Keratinocyte (primary cell): ENCODE results near the gene CALHM1. TPM values are rescaled to one million over a fixed set of nuclear protein-coding genes. Genes with fewer than 3 reads are reported as not detected.

ENCODE experiments used
- DNase-seq: peaks from one replicate; pipeline ENCODE4 v3.0.0-alpha.2; 2011; ENCODE audit warnings: low read depth, missing footprints, low spot score
- FAIRE-seq: peaks from 2 replicates; lab custom pipeline; 2011; peaks lifted over from hg19 to GRCh38; lab: Jason Lieb, UNC
- H2AFZ ChIP-seq: 2 replicates; pipeline ENCODE4 v1.6.0; 2012; ENCODE audit warnings: low read length, control low read depth, inconsistent platforms; ENCODE audit not compliant: control insufficient read depth
- H3K27ac ChIP-seq: 2 replicates; pipeline ENCODE4 v1.5.1; 2011; ENCODE audit warnings: low read length; ENCODE audit not compliant: control insufficient read depth, insufficient read depth
- H3K27me3 ChIP-seq: 3 replicates; pipeline ENCODE4 v1.6.0; 2011; ENCODE audit warnings: low read length; ENCODE audit not compliant: control insufficient read depth, insufficient read depth; ENCODE audit errors: extremely low read depth
- H3K36me3 ChIP-seq, 2 experiments: 2 replicates in 1 of 2; 3 replicates in 1 of 2; pipeline ENCODE4 v1.5.1; 2011; ENCODE audit warnings: low read length in 2 of 2, mild to moderate bottlenecking in 1 of 2; ENCODE audit not compliant: control insufficient read depth in 2 of 2, insufficient read depth in 2 of 2; ENCODE audit errors: extremely low read depth in 1 of 2
- H3K4me1 ChIP-seq: 3 replicates; pipeline ENCODE4 v1.5.1; 2011; ENCODE audit warnings: low read length; ENCODE audit not compliant: control insufficient read depth, insufficient read depth; ENCODE audit errors: extremely low read depth
- H3K4me2 ChIP-seq: 3 replicates; pipeline ENCODE4 v1.6.0; 2011; ENCODE audit warnings: low read depth, low read length; ENCODE audit not compliant: control insufficient read depth, insufficient read depth; ENCODE audit errors: extremely low read depth
- H3K4me3 ChIP-seq, 3 experiments: fragments of 200-600 bp in 1 of 3; sonication (generic) in 1 of 3; 2 replicates in 2 of 3; 3 replicates in 1 of 3; pipeline ENCODE4 v1.5.1; 2011 to 2016; ENCODE audit warnings: low read length in 3 of 3, mild to moderate bottlenecking in 3 of 3, control low read depth in 2 of 3, inconsistent platforms in 1 of 3, low read depth in 1 of 3, mixed read lengths in 1 of 3, mixed run types in 1 of 3, moderate library complexity in 1 of 3; ENCODE audit not compliant: control insufficient read depth in 2 of 3, insufficient read depth in 2 of 3; ENCODE audit errors: extremely low read depth in 1 of 3
- H3K79me2 ChIP-seq: 2 replicates; pipeline ENCODE4 v1.6.0; 2012; ENCODE audit warnings: low read length; ENCODE audit not compliant: control insufficient read depth, insufficient read depth
- H3K9ac ChIP-seq: 3 replicates; pipeline ENCODE4 v1.6.0; 2011; ENCODE audit warnings: low read length; ENCODE audit not compliant: control insufficient read depth, insufficient read depth; ENCODE audit errors: extremely low read depth
- H3K9me1 ChIP-seq: 3 replicates; pipeline ENCODE4 v1.6.0; 2011; ENCODE audit warnings: low read length; ENCODE audit not compliant: control insufficient read depth, insufficient read depth; ENCODE audit errors: extremely low read depth
- H3K9me3 ChIP-seq: 2 replicates; pipeline ENCODE4 v1.5.1; 2012; ENCODE audit warnings: low read depth, low read length; ENCODE audit not compliant: control insufficient read depth
- H4K20me1 ChIP-seq: 3 replicates; pipeline ENCODE4 v1.6.0; 2011; ENCODE audit warnings: low read length; ENCODE audit not compliant: control insufficient read depth, insufficient read depth; ENCODE audit errors: extremely low read depth
- EZH2 ChIP-seq: IDR thresholded peaks from one replicate; pipeline ENCODE4 v1.6.1; 2012; ENCODE audit warnings: inconsistent platforms, mild to moderate bottlenecking, low read length, moderate library complexity
- dilution Hi-C: fragments of 300-500 bp; cut with MboI; formaldehyde crosslinking; loops from one replicate; pipeline ENCODE4 v1.7.0; 2020; ENCODE audit warnings: low sequenced_read_pairs; ENCODE audit not compliant: extremely low pct_ligation_motif_present
- polyA plus RNA-seq, 5 experiments: library from polyadenylated mRNA; depleted of rRNA in 3 of 5; stranded (reverse) in 3 of 5; stranded (forward) in 1 of 5; unstranded in 1 of 5; fragments of >200 nt; gene quantifications; 1 replicate in 1 of 5; 2 replicates in 3 of 5; 3 replicates in 1 of 5; pipeline versions ENCODE4 v1.2.1 to v1.2.3, GENCODE V29; 2011 to 2012; ENCODE audit warnings: missing spikeins in 2 of 5, low read depth in 1 of 5, low replicate concordance in 1 of 5
- TF ChIP-seq, protein P1 (sequence below), 3 experiments: IDR thresholded peaks in 1 of 3; conservative IDR thresholded peaks in 1 of 3; optimal IDR thresholded peaks in 1 of 3; 2 replicates in 2 of 3; 3 replicates in 1 of 3; pipeline versions ENCODE3 to v1.5.1; 2011; ENCODE audit warnings: low read length in 3 of 3, mild to moderate bottlenecking in 3 of 3, moderate library complexity in 2 of 3, control low read depth in 1 of 3, inconsistent platforms in 1 of 3; ENCODE audit not compliant: insufficient read depth in 2 of 3; ENCODE audit errors: extremely low read depth in 1 of 3

Gene CALHM1
- polyA plus RNA-seq, 1 donor (not counting 4 experiments of a cell fraction or from before 2014, with no cell fraction given): not detected

DNA sequence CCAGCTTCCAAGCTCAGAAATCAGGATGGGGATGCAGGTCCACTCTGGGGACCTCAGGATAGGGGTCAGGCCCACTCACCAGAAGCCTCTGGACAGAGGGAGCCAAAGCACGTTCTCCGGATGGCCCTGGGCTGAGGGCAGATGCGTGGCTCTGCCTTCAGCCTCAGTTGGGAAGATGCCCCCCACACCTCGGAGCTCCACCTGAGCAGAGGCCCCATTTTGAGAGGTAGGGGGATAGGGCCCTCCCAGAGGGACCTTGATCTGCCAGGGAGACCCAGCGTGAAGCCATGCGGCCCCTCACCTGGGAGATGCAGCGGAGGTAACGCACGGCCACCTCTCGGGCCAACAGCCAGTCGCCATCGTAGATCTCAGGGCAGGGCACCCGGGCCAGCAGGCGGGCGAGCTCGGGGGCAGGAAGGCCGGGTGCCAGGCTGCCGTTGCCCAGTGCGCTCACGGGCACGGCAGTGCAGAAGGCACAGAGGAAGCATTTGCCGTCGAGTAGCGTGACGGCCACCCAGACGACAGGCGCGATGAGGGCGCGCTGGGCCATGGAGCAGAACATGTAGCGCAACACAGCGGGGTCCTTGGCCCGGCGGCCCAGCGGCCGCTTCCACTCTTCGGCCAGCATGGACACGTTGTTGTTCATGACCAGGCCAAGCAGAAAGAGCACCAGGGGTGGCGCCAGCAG, 660 bp downstream of the CALHM1 start:
- Histone ChIP-seq H3K27ac (no peak overlapping the region), H3K27me3 (peaks cover 5% of the 10 kb centered on the region), H2AFZ (no peak overlapping the region), H3K9ac (no peak overlapping the region), H3K4me1 (no peaks in the 10 kb centered on the region), H3K4me2 (no peak overlapping the region), H3K36me3 (no peaks in the 10 kb centered on the region), H3K79me2 (no peaks in the 10 kb centered on the region), H4K20me1 (no peaks in the 10 kb centered on the region), H3K9me3 (no peaks in the 10 kb centered on the region), H3K4me3 (no peak overlapping the region), H3K9me1 (no peaks in the 10 kb centered on the region)
- dilution Hi-C loops: no loop called here
- DNase-seq (no peak), FAIRE-seq (no peak)
- TF ChIP-seq, protein P1, sequence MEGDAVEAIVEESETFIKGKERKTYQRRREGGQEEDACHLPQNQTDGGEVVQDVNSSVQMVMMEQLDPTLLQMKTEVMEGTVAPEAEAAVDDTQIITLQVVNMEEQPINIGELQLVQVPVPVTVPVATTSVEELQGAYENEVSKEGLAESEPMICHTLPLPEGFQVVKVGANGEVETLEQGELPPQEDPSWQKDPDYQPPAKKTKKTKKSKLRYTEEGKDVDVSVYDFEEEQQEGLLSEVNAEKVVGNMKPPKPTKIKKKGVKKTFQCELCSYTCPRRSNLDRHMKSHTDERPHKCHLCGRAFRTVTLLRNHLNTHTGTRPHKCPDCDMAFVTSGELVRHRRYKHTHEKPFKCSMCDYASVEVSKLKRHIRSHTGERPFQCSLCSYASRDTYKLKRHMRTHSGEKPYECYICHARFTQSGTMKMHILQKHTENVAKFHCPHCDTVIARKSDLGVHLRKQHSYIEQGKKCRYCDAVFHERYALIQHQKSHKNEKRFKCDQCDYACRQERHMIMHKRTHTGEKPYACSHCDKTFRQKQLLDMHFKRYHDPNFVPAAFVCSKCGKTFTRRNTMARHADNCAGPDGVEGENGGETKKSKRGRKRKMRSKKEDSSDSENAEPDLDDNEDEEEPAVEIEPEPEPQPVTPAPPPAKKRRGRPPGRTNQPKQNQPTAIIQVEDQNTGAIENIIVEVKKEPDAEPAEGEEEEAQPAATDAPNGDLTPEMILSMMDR (optimal IDR thresholded peaks at IDR 0.05 in 1 of 3, IDR thresholded peaks at IDR 0.05 in 1 of 3, conservative IDR thresholded peaks at IDR 0.05 in 1 of 3; ENCODE audit: extremely low read depth in 1 of 3, insufficient read depth in 2 of 3, low read length in 3 of 3): no peak
- no peak for TF ChIP-seq EZH2

DNA sequence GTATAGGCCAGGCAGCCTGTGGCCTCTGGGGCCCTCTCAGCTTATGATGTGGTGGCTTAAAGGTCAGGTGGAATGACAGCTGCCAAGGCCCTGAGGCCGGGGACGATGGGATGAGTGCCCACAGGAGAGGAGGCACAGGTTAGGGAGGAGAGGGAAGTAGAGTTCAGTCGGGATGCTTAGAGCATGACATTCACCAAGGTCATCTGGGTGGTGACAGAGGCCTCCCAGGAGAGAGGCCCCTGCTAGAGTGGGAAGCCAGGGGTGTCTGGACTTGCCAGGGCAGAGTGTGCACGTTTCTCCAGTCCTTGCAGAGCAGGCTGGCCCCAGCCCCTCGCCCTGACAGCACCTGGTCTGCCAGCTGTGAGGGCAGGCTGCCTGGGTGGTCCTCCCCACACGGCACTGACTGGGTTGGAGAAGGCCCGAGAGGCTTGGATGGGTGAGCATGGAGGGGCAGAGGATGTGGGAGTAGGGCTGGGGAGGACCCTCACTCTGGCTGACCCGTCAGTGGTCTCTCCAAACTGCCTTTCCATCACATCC, 1.5 kb downstream of the CALHM1 start:
- Histone ChIP-seq H3K4me3 (no peak overlapping the region), H4K20me1 (no peaks in the 10 kb centered on the region), H3K27me3 (no peaks in the 10 kb centered on the region), H3K9me1 (no peaks in the 10 kb centered on the region), H3K27ac (no peak overlapping the region), H3K36me3 (no peaks in the 10 kb centered on the region), H3K9ac (no peak overlapping the region), H3K4me2 (no peak overlapping the region), H3K9me3 (no peaks in the 10 kb centered on the region), H2AFZ (no peak overlapping the region), H3K4me1 (peaks cover under 1% of the 10 kb centered on the region), H3K79me2 (no peaks in the 10 kb centered on the region)
- dilution Hi-C loops: no loop called here
- TF ChIP-seq, protein P1 (optimal IDR thresholded peaks at IDR 0.05 in 1 of 3, IDR thresholded peaks at IDR 0.05 in 1 of 3, conservative IDR thresholded peaks at IDR 0.05 in 1 of 3; ENCODE audit: extremely low read depth in 1 of 3, insufficient read depth in 2 of 3, low read length in 3 of 3): no peak
- no peak for TF ChIP-seq EZH2
- DNase-seq (no peak), FAIRE-seq (no peak)
